Neuronal stem cell (in vitro differentiated cells): ENCODE measurements around the gene RIC3.

Experiments
- DNase-seq: peaks from one replicate; pipeline ENCODE4 v3.0.0-alpha.2; 2013; ENCODE audit warnings: low spot score
- H2AFZ ChIP-seq: one replicate; pipeline ENCODE4 v1.6.1; 2013; ENCODE audit warnings: mild to moderate bottlenecking, low read length, inconsistent platforms
- H2AK5ac ChIP-seq: 2 replicates; pipeline ENCODE4 v1.6.1; 2013; ENCODE audit warnings: low read depth, mild to moderate bottlenecking, inconsistent platforms, low read length, moderate library complexity, mixed read lengths
- H2BK120ac ChIP-seq: 2 replicates; pipeline ENCODE4 v1.6.1; 2013; ENCODE audit warnings: low read depth, mild to moderate bottlenecking, inconsistent platforms, low read length, moderate library complexity, mixed read lengths
- H2BK12ac ChIP-seq: one replicate; pipeline ENCODE4 v1.6.1; 2013; ENCODE audit warnings: low read length, inconsistent platforms
- H2BK15ac ChIP-seq: 2 replicates; pipeline ENCODE4 v1.6.1; 2013; ENCODE audit warnings: mild to moderate bottlenecking, low read length, inconsistent platforms, mixed read lengths
- H2BK5ac ChIP-seq: one replicate; pipeline ENCODE4 v1.6.1; 2013; ENCODE audit warnings: inconsistent platforms, mild to moderate bottlenecking, low read length, moderate library complexity
- H3K14ac ChIP-seq: one replicate; pipeline ENCODE4 v1.6.1; 2013; ENCODE audit warnings: low read length, inconsistent platforms
- H3K18ac ChIP-seq: 2 replicates; pipeline ENCODE4 v1.6.1; 2013; ENCODE audit warnings: low read length, inconsistent platforms
- H3K23ac ChIP-seq: 2 replicates; pipeline ENCODE4 v1.6.1; 2013; ENCODE audit warnings: low read depth, mild to moderate bottlenecking, mixed read lengths, low read length, inconsistent platforms; ENCODE audit not compliant: poor library complexity
- H3K27ac ChIP-seq: replicated peaks from 3 replicates; pipeline ENCODE4 v1.5.1; 2013; ENCODE audit warnings: low read length, inconsistent platforms
- H3K27me3 ChIP-seq, 3 experiments: 2 replicates each; pipeline ENCODE4 v1.6.1; 2013; ENCODE audit warnings: low read length in 3 of 3, mild to moderate bottlenecking in 2 of 3, inconsistent platforms in 1 of 3, low read depth in 1 of 3, mixed read lengths in 1 of 3, moderate library complexity in 1 of 3; ENCODE audit not compliant: control insufficient read depth in 3 of 3, insufficient read depth in 3 of 3
- H3K36me3 ChIP-seq, 2 donors: replicated peaks in 1 of 2; 2 replicates each; pipeline ENCODE4 v1.6.1; 2013; ENCODE audit warnings: low read length in 2 of 2; ENCODE audit not compliant: control insufficient read depth in 2 of 2, insufficient read depth in 2 of 2
- H3K4ac ChIP-seq: 2 replicates; pipeline ENCODE4 v1.6.1; 2013; ENCODE audit warnings: inconsistent platforms, mild to moderate bottlenecking, low read length, moderate library complexity
- H3K4me1 ChIP-seq, 2 donors: 1 replicate in 1 of 2; 2 replicates in 1 of 2; pipeline ENCODE4 v1.6.1; 2013; ENCODE audit warnings: low read length in 2 of 2, low read depth in 1 of 2; ENCODE audit not compliant: control insufficient read depth in 2 of 2, insufficient read depth in 1 of 2
- H3K4me2 ChIP-seq: one replicate; pipeline ENCODE4 v1.6.1; 2013; ENCODE audit warnings: mild to moderate bottlenecking, low read length, inconsistent platforms; ENCODE audit not compliant: insufficient read depth, poor library complexity, severe bottlenecking
- H3K4me3 ChIP-seq, 2 donors: 2 replicates each; pipeline ENCODE4 v1.5.1; 2013; ENCODE audit warnings: low read length in 2 of 2, mild to moderate bottlenecking in 2 of 2, inconsistent platforms in 1 of 2, moderate library complexity in 1 of 2
- H3K79me1 ChIP-seq: one replicate; pipeline ENCODE4 v1.6.1; 2013; ENCODE audit warnings: low read depth, mild to moderate bottlenecking, inconsistent platforms, low read length, moderate library complexity
- H3K9ac ChIP-seq: one replicate; pipeline ENCODE4 v1.6.1; 2013; ENCODE audit warnings: mild to moderate bottlenecking, low read depth, low read length, inconsistent platforms; ENCODE audit not compliant: poor library complexity
- H3K9me3 ChIP-seq, 2 donors: replicated peaks in 1 of 2; 2 replicates each; pipeline versions ENCODE3 to v1.6.1; 2013; ENCODE audit warnings: low read length in 2 of 2, mild to moderate bottlenecking in 2 of 2, inconsistent platforms in 1 of 2, low read depth in 1 of 2, mixed read lengths in 1 of 2, moderate library complexity in 1 of 2; ENCODE audit not compliant: control insufficient read depth in 2 of 2, insufficient read depth in 1 of 2
- H4K8ac ChIP-seq: one replicate; pipeline ENCODE4 v1.6.1; 2013; ENCODE audit warnings: low read depth, mild to moderate bottlenecking, inconsistent platforms, low read length, moderate library complexity
- H4K91ac ChIP-seq: one replicate; pipeline ENCODE4 v1.6.1; 2013; ENCODE audit warnings: low read length, low read depth, mild to moderate bottlenecking, inconsistent platforms; ENCODE audit not compliant: poor library complexity
- WGBS, 2 donors: extraction: QIAGEN DNeasy Blood & Tissue Kit; methylation state at CpG; one replicate each; pipeline ENCODE4 v1.1.7; 2013; ENCODE audit warnings: missing lambda C conversion rate in 2 of 2, mixed read lengths in 1 of 2; ENCODE audit not compliant: insufficient read length in 2 of 2, insufficient replicate concordance in 1 of 2; ENCODE audit errors: extremely low coverage in 2 of 2; 5-methylcytosine and 5-hydroxymethylcytosine counted together

The RIC3 gene

GRCh38 chr11:8106679-8107078, 62.1 kb downstream of the RIC3 start:
- no peaks in the 10 kb centered on the region for H3K4me1 ChIP-seq
- no peak overlapping the region for H2AK5ac ChIP-seq
- H2BK15ac ChIP-seq: no peak overlapping the region
- H3K36me3 ChIP-seq: peaks cover 45 to 79% of the 10 kb centered on the region in 2 donors
- no peak overlapping the region for H3K18ac ChIP-seq
- H2AFZ ChIP-seq: no peak overlapping the region
- no peak overlapping the region for H4K91ac ChIP-seq
- no peak overlapping the region for H3K4ac ChIP-seq
- peaks cover 3% of the 10 kb centered on the region for H3K79me1 ChIP-seq
- WGBS, 2 donors: no CpG with 5 or more reads among the region's 2 CpGs
- no peak overlapping the region for H4K8ac ChIP-seq
- H3K9ac ChIP-seq: no peak overlapping the region
- H3K9me3 ChIP-seq: peaks cover 0 to 1% of the 10 kb centered on the region in 2 donors
- no peak overlapping the region for H2BK5ac ChIP-seq
- H3K4me3 ChIP-seq: no peak overlapping the region
- no peak overlapping the region for H3K4me2 ChIP-seq
- no peaks in the 10 kb centered on the region for H3K27me3 ChIP-seq
- no peak overlapping the region for H2BK12ac ChIP-seq
- no peak overlapping the region for H3K23ac ChIP-seq
- DNase-seq: no peak
- no peak overlapping the region for H3K14ac ChIP-seq
- H3K27ac ChIP-seq: no peak overlapping the region
- no peak overlapping the region for H2BK120ac ChIP-seq

- H3K79me1 ChIP-seq: peaks cover 3% of the 10 kb centered on the region
- no peak overlapping the region for H2BK5ac ChIP-seq
- no peak overlapping the region for H2AFZ ChIP-seq
- H3K27me3 ChIP-seq: no peaks in the 10 kb centered on the region
- no peak overlapping the region for H3K4me2 ChIP-seq
- H2AK5ac ChIP-seq: no peak overlapping the region
- no peak overlapping the region for H3K9ac ChIP-seq
- no peak overlapping the region for H3K18ac ChIP-seq
- no peak overlapping the region for H3K27ac ChIP-seq
- no peak overlapping the region for H3K4me3 ChIP-seq
- no peak overlapping the region for H4K91ac ChIP-seq
- no peak overlapping the region for H3K4ac ChIP-seq
- no peak overlapping the region for H2BK15ac ChIP-seq
- no peak overlapping the region for H4K8ac ChIP-seq
- H3K4me1 ChIP-seq: no peaks in the 10 kb centered on the region
- H3K36me3 ChIP-seq: peaks cover 54 to 88% of the 10 kb centered on the region in 2 donors
- peaks cover 0 to 1% of the 10 kb centered on the region in 2 donors for H3K9me3 ChIP-seq
- no peak overlapping the region for H2BK12ac ChIP-seq
- DNase-seq: no peak
- no peak overlapping the region for H3K23ac ChIP-seq
- H2BK120ac ChIP-seq: no peak overlapping the region
- WGBS, 2 donors: no CpG with 5 or more reads among the region's 3 CpGs
- H3K14ac ChIP-seq: no peak overlapping the region
Observed at GRCh38 chr11:8105666-8106065, 63.2 kb downstream of the RIC3 start.

GRCh38 chr11:8105133-8105532, 63.7 kb downstream of the RIC3 start:
- Histone ChIP-seq H3K36me3 (peaks cover 55 to 88% of the 10 kb centered on the region in 2 donors), H3K4me3 (no peak overlapping the region), H3K27me3 (no peaks in the 10 kb centered on the region), H3K23ac (no peak overlapping the region), H4K91ac (no peak overlapping the region), H2BK120ac (no peak overlapping the region), H2BK15ac (no peak overlapping the region), H3K4ac (no peak overlapping the region), H2BK12ac (no peak overlapping the region), H2AK5ac (no peak overlapping the region), H2BK5ac (no peak overlapping the region), H3K14ac (no peak overlapping the region), H3K4me1 (no peaks in the 10 kb centered on the region), H3K9ac (no peak overlapping the region), H3K9me3 (no peaks in the 10 kb centered on the region), H3K4me2 (no peak overlapping the region), H3K79me1 (peaks cover 3% of the 10 kb centered on the region), H3K18ac (no peak overlapping the region), H3K27ac (no peak overlapping the region), H4K8ac (no peak overlapping the region), H2AFZ (no peak overlapping the region)
- WGBS, 2 donors: no CpG with 5 or more reads among the region's 4 CpGs
- DNase-seq: no peak

GRCh38 chr11:8103909-8104308, 64.9 kb downstream of the RIC3 start:
- no peak overlapping the region for H3K4me2 ChIP-seq
- H3K9me3 ChIP-seq: no peaks in the 10 kb centered on the region
- no peak overlapping the region for H4K91ac ChIP-seq
- no peak overlapping the region for H3K14ac ChIP-seq
- no peak overlapping the region for H2BK5ac ChIP-seq
- no peak for DNase-seq
- no peaks in the 10 kb centered on the region for H3K27me3 ChIP-seq
- no CpG with 5 or more reads among the region's 2 CpGs for WGBS, 2 donors
- H3K4ac ChIP-seq: no peak overlapping the region
- H3K18ac ChIP-seq: no peak overlapping the region
- no peak overlapping the region for H2AK5ac ChIP-seq
- H3K9ac ChIP-seq: no peak overlapping the region
- no peak overlapping the region for H2BK120ac ChIP-seq
- no peaks in the 10 kb centered on the region for H3K4me1 ChIP-seq
- H3K79me1 ChIP-seq: peaks cover 3% of the 10 kb centered on the region
- no peak overlapping the region for H4K8ac ChIP-seq
- no peak overlapping the region for H2BK12ac ChIP-seq
- H2AFZ ChIP-seq: no peak overlapping the region
- no peak overlapping the region for H3K23ac ChIP-seq
- H3K36me3 ChIP-seq: peaks cover 59 to 99% of the 10 kb centered on the region in 2 donors
- no peak overlapping the region for H3K4me3 ChIP-seq
- no peak overlapping the region for H3K27ac ChIP-seq
- no peak overlapping the region for H2BK15ac ChIP-seq
